Measurements from ENCODE around the gene OSBPL5.
A peak's percentile ranks its signal among the peaks of the same experiment; 100 is the strongest.

The OSBPL5 gene

DNA sequence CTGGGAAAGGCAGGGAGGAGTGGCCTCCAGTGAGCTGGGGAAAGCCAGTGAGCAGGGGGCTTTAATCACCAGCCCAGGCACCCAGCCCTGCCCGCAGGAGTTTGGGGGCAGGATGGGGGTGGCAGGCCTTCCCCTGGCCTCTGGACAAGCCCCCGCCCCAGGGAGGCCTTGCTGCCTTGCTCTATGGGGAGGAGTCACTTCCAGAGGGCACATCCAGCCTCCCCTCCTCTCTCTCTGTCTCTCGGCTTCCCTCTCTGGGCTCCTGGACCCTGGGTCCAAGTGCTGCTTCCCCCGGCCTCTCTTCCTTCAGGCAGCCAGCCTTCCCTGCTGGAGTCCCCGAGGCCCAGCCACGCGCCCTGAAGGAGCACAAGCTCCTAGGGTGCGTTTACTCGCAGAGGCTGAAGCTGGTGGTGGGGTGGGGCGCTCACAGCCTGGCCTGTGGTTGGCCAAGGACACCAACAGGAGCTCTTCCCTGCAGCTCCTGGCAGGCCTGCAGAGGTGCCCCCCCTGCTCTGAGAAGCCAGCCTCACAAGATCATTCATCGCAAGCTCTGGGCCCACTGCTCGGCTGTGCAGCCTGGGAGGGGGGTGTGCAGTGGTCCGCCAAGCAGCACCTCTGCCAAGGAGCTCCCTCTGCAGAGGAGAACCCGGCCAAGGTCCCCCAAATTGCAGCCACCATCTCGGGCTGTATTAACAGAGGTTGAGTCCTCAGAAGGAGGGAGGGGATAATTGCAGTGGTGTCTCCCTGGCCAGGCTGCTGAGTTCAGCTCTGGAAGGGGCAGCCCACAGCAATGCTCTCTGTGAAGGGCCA, 25.4 kb downstream of the OSBPL5 start:
- Histone ChIP-seq H3K9me3 (ENCODE audit: severe bottlenecking) (no peaks in the 10 kb centered on the region), H3K4me1 (ENCODE audit: insufficient read depth, poor library complexity, severe bottlenecking) (no peaks in the 10 kb centered on the region), H3K4me3 (ENCODE audit: severe bottlenecking) (no peak overlapping the region), H3K27me3 (ENCODE audit: insufficient read depth, poor library complexity, severe bottlenecking) (no peaks in the 10 kb centered on the region), H3K27ac (ENCODE audit: poor library complexity, severe bottlenecking) (no peak overlapping the region), H3K36me3 (ENCODE audit: low read depth) (no peaks in the 10 kb centered on the region)
- DNase-seq (ENCODE audit: low spot score) (no peak), ATAC-seq (ENCODE audit: low read depth) (no peak)
- no peak for TF ChIP-seq CTCF (IDR thresholded peaks at IDR 0.05; ENCODE audit: poor library complexity, severe bottlenecking)

GRCh38 chr11:3139086-3139440, 26.0 kb downstream of the OSBPL5 start:
- Histone ChIP-seq H3K4me3 (ENCODE audit: severe bottlenecking) (no peak overlapping the region), H3K27ac (ENCODE audit: poor library complexity, severe bottlenecking) (no peak overlapping the region), H3K9me3 (ENCODE audit: severe bottlenecking) (no peaks in the 10 kb centered on the region), H3K36me3 (ENCODE audit: low read depth) (no peaks in the 10 kb centered on the region), H3K27me3 (ENCODE audit: insufficient read depth, poor library complexity, severe bottlenecking) (no peaks in the 10 kb centered on the region), H3K4me1 (ENCODE audit: insufficient read depth, poor library complexity, severe bottlenecking) (no peaks in the 10 kb centered on the region)
- DNase-seq (ENCODE audit: low spot score): no peak
- TF ChIP-seq CTCF (IDR thresholded peaks at IDR 0.05; ENCODE audit: poor library complexity, severe bottlenecking): no peak
- ATAC-seq (ENCODE audit: low read depth): no peak

GRCh38 chr11:3138178-3139085, 26.7 kb downstream of the OSBPL5 start:
- no peak for ATAC-seq (ENCODE audit: low read depth)
- no peak overlapping the region for H3K4me3 ChIP-seq (ENCODE audit: severe bottlenecking)
- H3K36me3 ChIP-seq (ENCODE audit: low read depth): no peaks in the 10 kb centered on the region
- H3K9me3 ChIP-seq (ENCODE audit: severe bottlenecking): no peaks in the 10 kb centered on the region
- peak; percentile 55 for DNase-seq (ENCODE audit: low spot score)
- no peak for TF ChIP-seq CTCF (IDR thresholded peaks at IDR 0.05; ENCODE audit: poor library complexity, severe bottlenecking)
- H3K4me1 ChIP-seq (ENCODE audit: insufficient read depth, poor library complexity, severe bottlenecking): no peaks in the 10 kb centered on the region
- H3K27ac ChIP-seq (ENCODE audit: poor library complexity, severe bottlenecking): no peak overlapping the region
- no peaks in the 10 kb centered on the region for H3K27me3 ChIP-seq (ENCODE audit: insufficient read depth, poor library complexity, severe bottlenecking)

GRCh38 chr11:3137486-3138177, 27.5 kb downstream of the OSBPL5 start:
- DNase-seq (ENCODE audit: low spot score): peak; percentile 49
- no peaks in the 10 kb centered on the region for H3K9me3 ChIP-seq (ENCODE audit: severe bottlenecking)
- H3K36me3 ChIP-seq (ENCODE audit: low read depth): no peaks in the 10 kb centered on the region
- H3K4me1 ChIP-seq (ENCODE audit: insufficient read depth, poor library complexity, severe bottlenecking): no peaks in the 10 kb centered on the region
- ATAC-seq (ENCODE audit: low read depth): no peak
- no peak overlapping the region for H3K27ac ChIP-seq (ENCODE audit: poor library complexity, severe bottlenecking)
- TF ChIP-seq CTCF (IDR thresholded peaks at IDR 0.05; ENCODE audit: poor library complexity, severe bottlenecking): no peak
- no peaks in the 10 kb centered on the region for H3K27me3 ChIP-seq (ENCODE audit: insufficient read depth, poor library complexity, severe bottlenecking)
- H3K4me3 ChIP-seq (ENCODE audit: severe bottlenecking): no peak overlapping the region
